GM23338 (cell line): ENCODE results near the gene DAZL.

Experiments
- CREB1 ChIP-seq: fragments of 250-450 bp; sonication (Bioruptor Pico); IDR thresholded peaks from 2 replicates; pipeline ENCODE4 v1.5.0; 2020; ENCODE audit warnings: low read depth, mild to moderate bottlenecking, moderate library complexity
- EZH2 ChIP-seq: fragments of 200-600 bp; sonication (generic); IDR thresholded peaks from one replicate; pipeline ENCODE4 v1.8.0; 2017; ENCODE audit warnings: antibody characterized with exemption, mild to moderate bottlenecking, low read depth; ENCODE audit not compliant: unreplicated experiment
- EZH2phosphoT487 ChIP-seq: fragments of 200-600 bp; sonication (generic); IDR thresholded peaks from one replicate; pipeline ENCODE4 v1.8.1; 2018; ENCODE audit warnings: antibody characterized with exemption; ENCODE audit not compliant: unreplicated experiment
- NANOG ChIP-seq: IDR thresholded peaks from 2 replicates; pipeline ENCODE4 v1.6.1; 2016; ENCODE audit warnings: antibody characterized with exemption, borderline replicate concordance
- POLR2AphosphoS5 ChIP-seq: IDR thresholded peaks from 2 replicates; pipeline ENCODE4 v1.6.1; 2016; ENCODE audit warnings: antibody characterized with exemption, low read depth
- ZNF331 ChIP-seq: fragments of 250-450 bp; sonication (Bioruptor Pico); IDR thresholded peaks from 2 replicates; pipeline ENCODE4 v1.5.0; 2020; ENCODE audit warnings: low read depth, mild to moderate bottlenecking, moderate library complexity
- TF ChIP-seq, protein P1 (sequence below), 2 experiments: fragments of 200-600 bp in 1 of 2; sonication (generic) in 1 of 2; conservative IDR thresholded peaks; 2 replicates each; pipeline versions ENCODE4 v1.5.1 to v1.6.1; 2016 to 2017; ENCODE audit warnings: antibody characterized with exemption in 2 of 2, low read depth in 2 of 2, mild to moderate bottlenecking in 2 of 2, moderate library complexity in 1 of 2
- TF ChIP-seq, protein P2 (sequence below): IDR thresholded peaks from one replicate; pipeline ENCODE4 v1.6.1; 2018; ENCODE audit warnings: antibody characterized with exemption; ENCODE audit not compliant: unreplicated experiment

DNA sequence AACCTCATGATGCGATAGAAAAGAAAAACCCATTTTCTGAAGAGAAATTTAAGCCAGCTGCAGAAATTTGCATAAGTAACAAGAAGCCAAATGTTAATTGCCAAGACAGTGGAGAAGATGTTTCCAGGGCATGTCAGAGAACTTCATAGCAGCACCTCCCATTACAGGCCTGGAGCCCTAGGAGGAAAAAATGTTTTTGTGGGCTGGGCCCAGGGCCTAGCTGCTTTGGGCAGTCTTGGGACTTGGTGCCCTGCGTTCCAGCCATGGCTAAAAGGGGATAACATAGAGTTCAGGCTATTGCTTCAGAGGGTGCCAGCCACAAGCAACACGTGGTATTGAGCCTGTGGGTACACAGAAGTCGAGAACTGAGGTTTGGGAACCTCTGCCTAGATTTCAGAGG is 10.9 kb upstream of the DAZL start:
- TF ChIP-seq, protein P1, sequence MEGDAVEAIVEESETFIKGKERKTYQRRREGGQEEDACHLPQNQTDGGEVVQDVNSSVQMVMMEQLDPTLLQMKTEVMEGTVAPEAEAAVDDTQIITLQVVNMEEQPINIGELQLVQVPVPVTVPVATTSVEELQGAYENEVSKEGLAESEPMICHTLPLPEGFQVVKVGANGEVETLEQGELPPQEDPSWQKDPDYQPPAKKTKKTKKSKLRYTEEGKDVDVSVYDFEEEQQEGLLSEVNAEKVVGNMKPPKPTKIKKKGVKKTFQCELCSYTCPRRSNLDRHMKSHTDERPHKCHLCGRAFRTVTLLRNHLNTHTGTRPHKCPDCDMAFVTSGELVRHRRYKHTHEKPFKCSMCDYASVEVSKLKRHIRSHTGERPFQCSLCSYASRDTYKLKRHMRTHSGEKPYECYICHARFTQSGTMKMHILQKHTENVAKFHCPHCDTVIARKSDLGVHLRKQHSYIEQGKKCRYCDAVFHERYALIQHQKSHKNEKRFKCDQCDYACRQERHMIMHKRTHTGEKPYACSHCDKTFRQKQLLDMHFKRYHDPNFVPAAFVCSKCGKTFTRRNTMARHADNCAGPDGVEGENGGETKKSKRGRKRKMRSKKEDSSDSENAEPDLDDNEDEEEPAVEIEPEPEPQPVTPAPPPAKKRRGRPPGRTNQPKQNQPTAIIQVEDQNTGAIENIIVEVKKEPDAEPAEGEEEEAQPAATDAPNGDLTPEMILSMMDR (conservative IDR thresholded peaks at IDR 0.05; ENCODE audit: low read depth in 2 of 2), result no peak
- TF ChIP-seq CREB1 (CRISPR knock-in tag) (no peak), EZH2 (no peak), EZH2phosphoT487 (no peak), NANOG (no peak), ZNF331 (no peak), POLR2AphosphoS5 (no peak)
- TF ChIP-seq, protein P2, sequence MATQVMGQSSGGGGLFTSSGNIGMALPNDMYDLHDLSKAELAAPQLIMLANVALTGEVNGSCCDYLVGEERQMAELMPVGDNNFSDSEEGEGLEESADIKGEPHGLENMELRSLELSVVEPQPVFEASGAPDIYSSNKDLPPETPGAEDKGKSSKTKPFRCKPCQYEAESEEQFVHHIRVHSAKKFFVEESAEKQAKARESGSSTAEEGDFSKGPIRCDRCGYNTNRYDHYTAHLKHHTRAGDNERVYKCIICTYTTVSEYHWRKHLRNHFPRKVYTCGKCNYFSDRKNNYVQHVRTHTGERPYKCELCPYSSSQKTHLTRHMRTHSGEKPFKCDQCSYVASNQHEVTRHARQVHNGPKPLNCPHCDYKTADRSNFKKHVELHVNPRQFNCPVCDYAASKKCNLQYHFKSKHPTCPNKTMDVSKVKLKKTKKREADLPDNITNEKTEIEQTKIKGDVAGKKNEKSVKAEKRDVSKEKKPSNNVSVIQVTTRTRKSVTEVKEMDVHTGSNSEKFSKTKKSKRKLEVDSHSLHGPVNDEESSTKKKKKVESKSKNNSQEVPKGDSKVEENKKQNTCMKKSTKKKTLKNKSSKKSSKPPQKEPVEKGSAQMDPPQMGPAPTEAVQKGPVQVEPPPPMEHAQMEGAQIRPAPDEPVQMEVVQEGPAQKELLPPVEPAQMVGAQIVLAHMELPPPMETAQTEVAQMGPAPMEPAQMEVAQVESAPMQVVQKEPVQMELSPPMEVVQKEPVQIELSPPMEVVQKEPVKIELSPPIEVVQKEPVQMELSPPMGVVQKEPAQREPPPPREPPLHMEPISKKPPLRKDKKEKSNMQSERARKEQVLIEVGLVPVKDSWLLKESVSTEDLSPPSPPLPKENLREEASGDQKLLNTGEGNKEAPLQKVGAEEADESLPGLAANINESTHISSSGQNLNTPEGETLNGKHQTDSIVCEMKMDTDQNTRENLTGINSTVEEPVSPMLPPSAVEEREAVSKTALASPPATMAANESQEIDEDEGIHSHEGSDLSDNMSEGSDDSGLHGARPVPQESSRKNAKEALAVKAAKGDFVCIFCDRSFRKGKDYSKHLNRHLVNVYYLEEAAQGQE, result no peak
